CD8-positive, alpha-beta memory T cell (primary cell): ENCODE measurements around the gene TNPO3. TPM values are rescaled to one million over a fixed set of nuclear protein-coding genes. Genes with fewer than 3 reads are reported as not detected.

Experiments used
- CTCF ChIA-PET: fragments of 350-600 bp; sonication (Branson Sonifier 250); formaldehyde crosslinking; loops from one replicate; lab custom pipeline; 2021; ENCODE audit warnings: antibody characterized with exemption; lab: Charles Lee
- POLR2A ChIA-PET: fragments of 350-600 bp; sonication (Branson Sonifier 250); formaldehyde crosslinking; loops from one replicate; lab custom pipeline; 2021; ENCODE audit warnings: antibody characterized with exemption; lab: Charles Lee
- DNase-seq, 5 donors: peaks; one replicate each; pipeline versions ENCODE4 v3.0.0 to v3.0.0-alpha.2; 2020 to 2022; ENCODE audit warnings: mixed read lengths in 1 of 5
- H3K27ac ChIP-seq: one replicate; pipeline ENCODE4 v1.7.0; 2013; ENCODE audit warnings: low read depth, mild to moderate bottlenecking, low read length, moderate library complexity
- H3K27me3 ChIP-seq: 2 replicates; pipeline ENCODE4 v1.7.0; 2013; ENCODE audit warnings: low read length, mild to moderate bottlenecking; ENCODE audit not compliant: insufficient read depth, poor library complexity, severe bottlenecking
- H3K36me3 ChIP-seq: 2 replicates; pipeline ENCODE4 v1.7.0; 2013; ENCODE audit warnings: mild to moderate bottlenecking, low read length, moderate library complexity; ENCODE audit not compliant: insufficient read depth
- H3K4me1 ChIP-seq: 2 replicates; pipeline ENCODE4 v1.7.0; 2013; ENCODE audit warnings: mild to moderate bottlenecking, low read length, moderate library complexity; ENCODE audit not compliant: insufficient read depth
- H3K4me3 ChIP-seq: 2 replicates; pipeline ENCODE4 v1.7.0; 2013; ENCODE audit warnings: mild to moderate bottlenecking, low read length
- H3K9me3 ChIP-seq: 2 replicates; pipeline ENCODE4 v1.7.0; 2013; ENCODE audit warnings: mild to moderate bottlenecking, low read length
- H3K27ac Mint-ChIP-seq, 8 donors: one replicate each; pipeline ENCODE4 v1.8.0; 2020 to 2021; ENCODE audit warnings: mixed read lengths in 8 of 8, mild to moderate bottlenecking in 6 of 8, inconsistent platforms in 3 of 8, moderate library complexity in 3 of 8
- H3K27me3 Mint-ChIP-seq, 2 donors: one replicate each; pipeline ENCODE4 v1.8.0; 2020 to 2021; ENCODE audit warnings: mixed read lengths in 2 of 2, mild to moderate bottlenecking in 1 of 2, moderate library complexity in 1 of 2
- H3K36me3 Mint-ChIP-seq, 3 donors: one replicate each; pipeline ENCODE4 v1.8.0; 2020 to 2021; ENCODE audit warnings: mixed read lengths in 3 of 3, inconsistent platforms in 1 of 3, mild to moderate bottlenecking in 1 of 3
- H3K4me1 Mint-ChIP-seq, 3 donors: one replicate each; pipeline ENCODE4 v1.8.0; 2020 to 2021; ENCODE audit warnings: mixed read lengths in 3 of 3, inconsistent platforms in 1 of 3, mild to moderate bottlenecking in 1 of 3
- H3K4me3 Mint-ChIP-seq, 7 donors: one replicate each; pipeline ENCODE4 v1.8.0; 2020 to 2021; ENCODE audit warnings: mixed read lengths in 7 of 7, mild to moderate bottlenecking in 6 of 7, moderate library complexity in 4 of 7, inconsistent platforms in 2 of 7
- H3K9me3 Mint-ChIP-seq, 5 donors: one replicate each; pipeline ENCODE4 v1.8.0; 2020 to 2022; ENCODE audit warnings: mixed read lengths in 5 of 5, mild to moderate bottlenecking in 3 of 5, moderate library complexity in 2 of 5, inconsistent platforms in 1 of 5
- polyA plus RNA-seq: library from polyadenylated mRNA; unstranded; fragments of 300-500 nt; fragmentation: Illumina TruSeq; gene quantifications from one replicate; pipeline ENCODE4 v1.2.3, GENCODE V29; 2021
- total RNA-seq, 2 experiments: library from RNA; stranded (reverse); gene quantifications; one replicate each; pipeline ENCODE4 v1.2.3, GENCODE V29; 2021

Gene TNPO3
- total and polyA plus RNA-seq, 3 experiments from 2014 or later = 43.1 to 82.1 (median 80.5) TPM

DNA sequence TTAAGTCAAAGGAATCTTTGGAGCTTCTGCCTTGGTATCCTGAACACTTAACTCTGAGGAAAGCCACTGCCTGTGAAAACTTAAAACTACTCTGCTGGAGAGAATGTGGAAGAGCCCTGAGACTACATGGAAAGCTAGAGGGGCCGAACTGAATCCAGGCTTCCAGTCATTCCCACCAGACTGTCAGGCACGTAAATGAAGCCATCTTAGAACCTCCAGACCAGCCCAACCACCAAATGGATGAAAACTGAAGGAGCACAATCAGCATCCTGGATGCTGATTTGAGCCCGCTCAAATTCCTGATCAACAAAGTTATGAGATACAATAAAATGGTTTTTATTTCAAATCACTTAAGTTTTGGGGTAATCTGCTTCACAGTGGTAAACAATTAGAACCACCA lies 30.8 kb downstream of the TNPO3 start:
- no peaks in the 10 kb centered on the region for H3K27me3 ChIP-seq
- Mint-ChIP-seq H3K4me3 (no peak overlapping the region), H3K27me3 (no peaks in the 10 kb centered on the region), H3K27ac (peak overlapping the region in 1 of 8 donors; percentile 43), H3K36me3 (peaks cover 0 to 33% (median 12%) of the 10 kb centered on the region in 3 donors), H3K4me1 (peaks cover 45 to 72% (median 60%) of the 10 kb centered on the region in 3 donors), H3K9me3 (no peaks in the 10 kb centered on the region)
- POLR2A ChIA-PET = no interaction called here
- no peak overlapping the region for H3K4me3 ChIP-seq
- no peak overlapping the region for H3K27ac ChIP-seq
- no peaks in the 10 kb centered on the region for H3K36me3 ChIP-seq
- DNase-seq = no peak
- no peaks in the 10 kb centered on the region for H3K9me3 ChIP-seq
- H3K4me1 ChIP-seq = peaks cover 12% of the 10 kb centered on the region
- CTCF ChIA-PET = no interaction called here

DNA sequence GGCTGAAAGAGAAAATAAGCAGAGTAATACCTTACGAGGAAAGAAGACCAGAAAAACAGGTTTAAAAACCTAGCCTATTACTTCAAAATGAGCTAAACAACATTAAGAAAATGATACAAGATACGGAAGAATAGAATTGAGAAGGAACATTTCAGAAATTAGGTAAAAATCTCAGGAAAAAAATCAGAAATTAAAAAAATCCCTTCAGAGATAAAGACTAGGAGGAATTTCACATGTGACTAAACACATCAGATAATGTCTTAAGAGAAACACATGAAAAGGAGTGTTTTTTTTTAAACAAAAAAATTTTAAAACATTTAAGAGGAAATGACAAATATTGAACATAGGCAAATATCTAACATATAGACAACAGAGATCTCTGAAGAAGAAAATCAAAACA lies 33.3 kb downstream of the TNPO3 start:
- H3K27me3 ChIP-seq = no peaks in the 10 kb centered on the region
- POLR2A ChIA-PET = no interaction called here
- no peak for DNase-seq
- Mint-ChIP-seq H3K9me3 (no peaks in the 10 kb centered on the region), H3K27ac (peak overlapping the region in 3 of 8 donors; percentile 42 to 74 (median 63)), H3K4me3 (no peak overlapping the region), H3K36me3 (peaks cover 0 to 33% (median 13%) of the 10 kb centered on the region in 3 donors), H3K27me3 (no peaks in the 10 kb centered on the region), H3K4me1 (peaks cover 40 to 63% (median 63%) of the 10 kb centered on the region in 3 donors)
- H3K4me1 ChIP-seq = peaks cover 12% of the 10 kb centered on the region
- CTCF ChIA-PET = no interaction called here
- H3K9me3 ChIP-seq = no peaks in the 10 kb centered on the region
- no peak overlapping the region for H3K27ac ChIP-seq
- H3K4me3 ChIP-seq = no peak overlapping the region
- no peaks in the 10 kb centered on the region for H3K36me3 ChIP-seq

GRCh38 chr7:129017933-129018538 lies 36.9 kb downstream of the TNPO3 start:
- CTCF ChIA-PET = no interaction called here
- no peak for DNase-seq
- H3K4me1 ChIP-seq = no peaks in the 10 kb centered on the region
- no peaks in the 10 kb centered on the region for H3K9me3 ChIP-seq
- no peak overlapping the region for H3K4me3 ChIP-seq
- peaks cover 7% of the 10 kb centered on the region for H3K36me3 ChIP-seq
- Mint-ChIP-seq H3K27ac (peak overlapping the region in 3 of 8 donors; percentile 30 to 70 (median 64)), H3K36me3 (peaks cover 8 to 56% (median 26%) of the 10 kb centered on the region in 3 donors), H3K27me3 (no peaks in the 10 kb centered on the region), H3K4me3 (no peak overlapping the region), H3K4me1 (peaks cover 31 to 55% (median 41%) of the 10 kb centered on the region in 3 donors), H3K9me3 (no peaks in the 10 kb centered on the region)
- POLR2A ChIA-PET = no interaction called here
- no peak overlapping the region for H3K27ac ChIP-seq
- no peaks in the 10 kb centered on the region for H3K27me3 ChIP-seq

DNA sequence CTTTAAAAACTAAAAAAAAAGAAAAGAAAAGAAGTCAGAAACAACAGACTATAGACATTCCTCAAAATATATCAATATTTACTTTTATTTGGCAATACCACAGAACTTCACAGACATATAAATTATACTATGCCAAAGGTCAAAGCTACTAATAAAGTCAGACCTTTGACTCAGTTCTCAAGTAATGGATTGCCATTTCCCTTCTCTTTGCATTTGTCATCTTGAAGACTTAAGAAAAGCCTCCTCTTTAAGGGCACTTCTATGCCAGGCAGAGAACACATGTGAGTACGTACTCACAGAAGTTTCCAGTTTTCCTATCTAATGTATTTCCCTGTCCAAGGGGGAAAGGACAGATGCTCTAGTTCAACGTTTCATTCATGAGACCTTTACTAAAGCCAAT lies 37.6 kb downstream of the TNPO3 start:
- Histone ChIP-seq H3K9me3 (no peaks in the 10 kb centered on the region), H3K27ac (no peak overlapping the region), H3K4me3 (no peak overlapping the region), H3K4me1 (no peaks in the 10 kb centered on the region), H3K36me3 (peaks cover 7% of the 10 kb centered on the region), H3K27me3 (no peaks in the 10 kb centered on the region)
- no peaks in the 10 kb centered on the region for H3K9me3 Mint-ChIP-seq
- ChIA-PET CTCF (no interaction called here), POLR2A (no interaction called here)
- no peaks in the 10 kb centered on the region for H3K27me3 Mint-ChIP-seq
- peaks cover 8 to 62% (median 27%) of the 10 kb centered on the region in 3 donors for H3K36me3 Mint-ChIP-seq
- H3K4me3 Mint-ChIP-seq = no peak overlapping the region
- no peak for DNase-seq
- peak overlapping the region in 1 of 8 donors; percentile 28 for H3K27ac Mint-ChIP-seq
- H3K4me1 Mint-ChIP-seq = peaks cover 25 to 50% (median 38%) of the 10 kb centered on the region in 3 donors

- no peaks in the 10 kb centered on the region for H3K9me3 ChIP-seq
- no peaks in the 10 kb centered on the region for H3K4me1 ChIP-seq
- H3K9me3 Mint-ChIP-seq = no peaks in the 10 kb centered on the region
- H3K4me3 Mint-ChIP-seq = no peak overlapping the region
- peak overlapping the region in 1 of 8 donors; percentile 23 for H3K27ac Mint-ChIP-seq
- no peaks in the 10 kb centered on the region for H3K27me3 ChIP-seq
- DNase-seq = no peak
- H3K36me3 Mint-ChIP-seq = peaks cover 12 to 74% (median 29%) of the 10 kb centered on the region in 3 donors
- peaks cover 7% of the 10 kb centered on the region for H3K36me3 ChIP-seq
- CTCF ChIA-PET = no interaction called here
- no peaks in the 10 kb centered on the region for H3K27me3 Mint-ChIP-seq
- POLR2A ChIA-PET = interaction anchor here (0.6 kb wide), 1 partner anchor 801 kb away, joined by 5 read pairs; no protein-coding TSS in a partner anchor
- no peak overlapping the region for H3K4me3 ChIP-seq
- no peak overlapping the region for H3K27ac ChIP-seq
- peaks cover 23 to 48% (median 38%) of the 10 kb centered on the region in 3 donors for H3K4me1 Mint-ChIP-seq
Measured at GRCh38 chr7:129014501-129015101, 40.3 kb downstream of the TNPO3 start.

DNA sequence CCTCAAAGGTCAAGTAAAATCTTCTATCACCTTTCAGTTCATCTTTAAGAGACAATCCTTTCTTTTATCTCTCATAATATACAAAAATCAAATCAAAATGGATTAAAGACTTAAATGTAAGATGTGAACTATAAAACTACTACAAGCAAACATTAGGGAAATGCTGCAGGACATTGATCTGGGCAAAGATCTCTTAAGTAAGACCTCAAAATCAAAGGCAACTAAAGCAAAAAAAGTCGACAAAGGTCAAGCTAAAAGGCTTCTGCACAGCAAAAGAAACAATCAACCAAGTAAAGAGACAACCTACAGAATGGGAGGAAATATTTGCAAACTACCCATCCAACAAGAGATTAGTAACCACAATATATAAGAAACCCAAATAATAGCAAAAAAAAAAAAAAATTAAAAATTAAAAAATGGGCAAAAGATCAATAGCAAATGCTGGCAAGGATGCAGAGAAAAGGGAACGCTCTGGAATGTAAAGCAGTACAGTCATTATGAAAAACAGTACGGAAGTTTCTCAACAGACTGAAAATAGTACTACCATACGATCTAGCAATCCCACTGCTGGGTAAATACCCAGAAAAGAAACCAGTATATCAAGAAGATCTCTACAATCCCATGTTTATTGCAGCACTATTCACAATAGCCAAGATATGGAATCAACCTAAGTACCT lies 41.7 kb downstream of the TNPO3 start:
- Histone ChIP-seq H3K4me1 (no peaks in the 10 kb centered on the region), H3K27ac (no peak overlapping the region), H3K27me3 (no peaks in the 10 kb centered on the region), H3K4me3 (no peak overlapping the region), H3K9me3 (no peaks in the 10 kb centered on the region), H3K36me3 (peaks cover 7% of the 10 kb centered on the region)
- H3K27me3 Mint-ChIP-seq = no peaks in the 10 kb centered on the region
- peaks cover 12 to 80% (median 32%) of the 10 kb centered on the region in 3 donors for H3K36me3 Mint-ChIP-seq
- H3K9me3 Mint-ChIP-seq = no peaks in the 10 kb centered on the region
- H3K4me3 Mint-ChIP-seq = no peak overlapping the region
- ChIA-PET CTCF (no interaction called here), POLR2A (interaction anchor here (0.5 kb wide), 1 partner anchor 635 kb away, joined by 6 read pairs; no protein-coding TSS in a partner anchor)
- no peak for DNase-seq
- H3K27ac Mint-ChIP-seq = peak overlapping the region in 1 of 8 donors; percentile 37
- peaks cover 23 to 55% (median 42%) of the 10 kb centered on the region in 3 donors for H3K4me1 Mint-ChIP-seq

DNA sequence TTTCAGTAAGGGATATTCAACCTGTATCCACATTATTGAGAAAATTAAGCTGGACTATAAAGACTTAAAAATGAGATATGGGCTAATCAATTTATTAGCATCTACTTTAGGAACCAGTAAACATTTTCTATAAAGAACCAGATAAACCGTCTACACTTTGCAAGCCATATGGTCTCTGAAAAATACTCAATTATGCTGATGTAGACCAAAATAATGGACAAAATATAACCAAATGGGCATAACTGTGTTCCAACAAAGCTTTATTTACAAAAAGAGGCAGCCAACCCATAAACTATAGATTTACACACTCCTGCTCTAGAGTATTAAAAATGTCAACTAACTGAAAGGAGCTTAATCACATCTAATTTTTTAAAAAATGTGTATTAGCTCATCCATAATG lies 42.3 kb downstream of the TNPO3 start:
- DNase-seq = no peak
- no peak overlapping the region for H3K4me3 ChIP-seq
- H3K27ac ChIP-seq = no peak overlapping the region
- no peak overlapping the region for H3K27ac Mint-ChIP-seq
- H3K4me3 Mint-ChIP-seq = no peak overlapping the region
- H3K4me1 Mint-ChIP-seq = peaks cover 19 to 54% (median 41%) of the 10 kb centered on the region in 3 donors
- POLR2A ChIA-PET = interaction anchor here (0.5 kb wide), 1 partner anchor 635 kb away, joined by 6 read pairs; no protein-coding TSS in a partner anchor
- no peaks in the 10 kb centered on the region for H3K4me1 ChIP-seq
- H3K36me3 Mint-ChIP-seq = peaks cover 12 to 78% (median 31%) of the 10 kb centered on the region in 3 donors
- H3K27me3 ChIP-seq = no peaks in the 10 kb centered on the region
- no peaks in the 10 kb centered on the region for H3K9me3 Mint-ChIP-seq
- peaks cover 7% of the 10 kb centered on the region for H3K36me3 ChIP-seq
- H3K9me3 ChIP-seq = no peaks in the 10 kb centered on the region
- CTCF ChIA-PET = no interaction called here
- no peaks in the 10 kb centered on the region for H3K27me3 Mint-ChIP-seq

- Mint-ChIP-seq H3K27me3 (no peaks in the 10 kb centered on the region), H3K4me3 (no peak overlapping the region), H3K4me1 (peaks cover 23 to 55% (median 48%) of the 10 kb centered on the region in 3 donors), H3K9me3 (no peaks in the 10 kb centered on the region), H3K36me3 (peaks cover 15 to 80% (median 24%) of the 10 kb centered on the region in 3 donors), H3K27ac (peak overlapping the region in 1 of 8 donors; percentile 38)
- ChIA-PET CTCF (interaction anchor here (1.2 kb wide), 1 partner anchor 70 kb away, joined by 3 read pairs; no protein-coding TSS in a partner anchor), POLR2A (no interaction called here)
- H3K4me3 ChIP-seq = no peak overlapping the region
- peaks cover 7% of the 10 kb centered on the region for H3K36me3 ChIP-seq
- no peak for DNase-seq
- H3K9me3 ChIP-seq = no peaks in the 10 kb centered on the region
- no peaks in the 10 kb centered on the region for H3K27me3 ChIP-seq
- no peaks in the 10 kb centered on the region for H3K4me1 ChIP-seq
- H3K27ac ChIP-seq = no peak overlapping the region
Measured at GRCh38 chr7:129010075-129010474, 44.8 kb downstream of the TNPO3 start.
